ENCODE measurements around the gene TXNDC16.

DNA sequence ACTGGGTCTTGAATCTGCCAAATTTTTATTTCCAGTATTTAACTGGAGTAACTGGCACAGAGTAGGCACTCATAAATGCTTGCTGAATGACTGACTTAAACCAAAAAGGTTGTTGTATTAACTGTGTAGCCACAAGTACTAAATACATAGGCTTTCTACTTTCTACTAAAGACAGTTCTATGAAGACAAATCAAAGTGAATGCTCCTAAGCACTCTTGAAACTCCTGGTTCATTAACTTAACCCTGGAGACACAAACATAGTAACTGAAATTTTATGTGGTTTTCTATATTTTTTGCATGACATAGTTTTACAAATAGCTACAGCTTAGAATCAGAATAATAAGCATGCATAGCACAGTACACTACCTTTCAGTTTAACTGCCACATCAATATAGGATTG lies 70.4 kb downstream of the TXNDC16 start:
- TF ChIP-seq, protein P1, sequence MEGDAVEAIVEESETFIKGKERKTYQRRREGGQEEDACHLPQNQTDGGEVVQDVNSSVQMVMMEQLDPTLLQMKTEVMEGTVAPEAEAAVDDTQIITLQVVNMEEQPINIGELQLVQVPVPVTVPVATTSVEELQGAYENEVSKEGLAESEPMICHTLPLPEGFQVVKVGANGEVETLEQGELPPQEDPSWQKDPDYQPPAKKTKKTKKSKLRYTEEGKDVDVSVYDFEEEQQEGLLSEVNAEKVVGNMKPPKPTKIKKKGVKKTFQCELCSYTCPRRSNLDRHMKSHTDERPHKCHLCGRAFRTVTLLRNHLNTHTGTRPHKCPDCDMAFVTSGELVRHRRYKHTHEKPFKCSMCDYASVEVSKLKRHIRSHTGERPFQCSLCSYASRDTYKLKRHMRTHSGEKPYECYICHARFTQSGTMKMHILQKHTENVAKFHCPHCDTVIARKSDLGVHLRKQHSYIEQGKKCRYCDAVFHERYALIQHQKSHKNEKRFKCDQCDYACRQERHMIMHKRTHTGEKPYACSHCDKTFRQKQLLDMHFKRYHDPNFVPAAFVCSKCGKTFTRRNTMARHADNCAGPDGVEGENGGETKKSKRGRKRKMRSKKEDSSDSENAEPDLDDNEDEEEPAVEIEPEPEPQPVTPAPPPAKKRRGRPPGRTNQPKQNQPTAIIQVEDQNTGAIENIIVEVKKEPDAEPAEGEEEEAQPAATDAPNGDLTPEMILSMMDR (conservative IDR thresholded peaks at IDR 0.05; ENCODE audit: low read length) = no peak
- no peak for TF ChIP-seq EZH2phosphoT487 (IDR thresholded peaks at IDR 0.05; ENCODE audit: borderline replicate concordance, low read depth, low read length)

All from OCI-LY7 (cell line).